Activated CD4-positive, alpha-beta T cell treated with anti-CD3 and anti-CD28 coated beads, Interleukin-2, amount 10 ng/mL, durations not matched to agents 24 days and 14 days (primary cell): ENCODE measurements around the gene KIF26B. TPM values are rescaled to one million over a fixed set of nuclear protein-coding genes. Genes with fewer than 3 reads are reported as not detected.
"Not testable (repeated sequence)": the region's sequence is repeated elsewhere in the genome, so short reads cannot be mapped to it uniquely, and the experiment has no call there.

Source experiments
- DNase-seq: peaks from one replicate; pipeline ENCODE4 v3.0.0; 2022
- H3K27ac Mint-ChIP-seq: one replicate; pipeline ENCODE4 v1.8.0; 2022; ENCODE audit warnings: mild to moderate bottlenecking, mixed read lengths
- H3K27me3 Mint-ChIP-seq: one replicate; pipeline ENCODE4 v1.8.0; 2022; ENCODE audit warnings: mixed read lengths
- H3K36me3 Mint-ChIP-seq: one replicate; pipeline ENCODE4 v1.8.0; 2022; ENCODE audit warnings: low read depth, mild to moderate bottlenecking, mixed read lengths
- H3K4me1 Mint-ChIP-seq: one replicate; pipeline ENCODE4 v1.8.0; 2021; ENCODE audit warnings: mixed read lengths
- H3K4me3 Mint-ChIP-seq: one replicate; pipeline ENCODE4 v1.8.0; 2022; ENCODE audit warnings: mild to moderate bottlenecking, moderate library complexity, mixed read lengths
- H3K9me3 Mint-ChIP-seq: one replicate; pipeline ENCODE4 v1.8.0; 2021; ENCODE audit warnings: mixed read lengths
- intact Hi-C: fragments of 100-400 bp; cut with micrococcal nuclease; formaldehyde crosslinking; loops from one replicate; pipeline ENCODE4 v1.15.1; 2023
- total RNA-seq: library from RNA; stranded (reverse); gene quantifications from 2 replicates; pipeline ENCODE4 v1.2.3, GENCODE V29; 2022

Gene KIF26B
- total RNA-seq, 1 donor from 2014 or later: 0.07 TPM

GRCh38 chr1:245656189-245656717, 501.5 kb downstream of the KIF26B start:
- no peaks in the 10 kb centered on the region for H3K4me1 Mint-ChIP-seq
- H3K27me3 Mint-ChIP-seq: no peaks in the 10 kb centered on the region
- no peaks in the 10 kb centered on the region for H3K36me3 Mint-ChIP-seq
- H3K9me3 Mint-ChIP-seq: no peaks in the 10 kb centered on the region
- no peak overlapping the region for H3K4me3 Mint-ChIP-seq
- no peak for DNase-seq
- intact Hi-C loops: no loop called here
- H3K27ac Mint-ChIP-seq: no peak overlapping the region

GRCh38 chr1:245657371-245657770, 502.6 kb downstream of the KIF26B start:
- no peaks in the 10 kb centered on the region for H3K36me3 Mint-ChIP-seq
- no peak overlapping the region for H3K27ac Mint-ChIP-seq
- H3K4me3 Mint-ChIP-seq: no peak overlapping the region
- H3K27me3 Mint-ChIP-seq: no peaks in the 10 kb centered on the region
- no peaks in the 10 kb centered on the region for H3K4me1 Mint-ChIP-seq
- DNase-seq: peak; percentile 37
- H3K9me3 Mint-ChIP-seq: no peaks in the 10 kb centered on the region
- intact Hi-C loops: no loop called here

GRCh38 chr1:245663373-245663772, 508.6 kb downstream of the KIF26B start:
- Mint-ChIP-seq H3K36me3 (no peaks in the 10 kb centered on the region), H3K9me3 (no peaks in the 10 kb centered on the region), H3K4me3 (no peak overlapping the region), H3K4me1 (no peaks in the 10 kb centered on the region), H3K27me3 (no peaks in the 10 kb centered on the region), H3K27ac (no peak overlapping the region)
- intact Hi-C loops: no loop called here
- no peak for DNase-seq

- intact Hi-C loops: no loop called here
- Mint-ChIP-seq H3K27me3 (no peaks in the 10 kb centered on the region), H3K9me3 (no peaks in the 10 kb centered on the region), H3K4me1 (no peaks in the 10 kb centered on the region), H3K36me3 (no peaks in the 10 kb centered on the region), H3K27ac (no peak overlapping the region), H3K4me3 (no peak overlapping the region)
- DNase-seq: no peak
These were observed 509.1 kb downstream of the KIF26B start for GRCh38 chr1:245663841-245664240.

- Mint-ChIP-seq H3K4me1 (no peaks in the 10 kb centered on the region), H3K27me3 (no peaks in the 10 kb centered on the region), H3K27ac (no peak overlapping the region), H3K36me3 (no peaks in the 10 kb centered on the region), H3K4me3 (no peak overlapping the region), H3K9me3 (no peaks in the 10 kb centered on the region)
- no peak for DNase-seq
- intact Hi-C loops: no loop called here
These were observed 511.6 kb downstream of the KIF26B start for GRCh38 chr1:245666412-245666811.

GRCh38 chr1:245671349-245671748, 516.6 kb downstream of the KIF26B start:
- Mint-ChIP-seq H3K36me3 (no peaks in the 10 kb centered on the region), H3K9me3 (no peaks in the 10 kb centered on the region), H3K27me3 (no peaks in the 10 kb centered on the region), H3K27ac (no peak overlapping the region), H3K4me1 (no peaks in the 10 kb centered on the region), H3K4me3 (no peak overlapping the region)
- DNase-seq: no peak
- intact Hi-C loops: no loop called here

- Mint-ChIP-seq H3K9me3 (no peaks in the 10 kb centered on the region), H3K27me3 (no peaks in the 10 kb centered on the region), H3K27ac (no peak overlapping the region), H3K4me3 (no peak overlapping the region), H3K4me1 (no peaks in the 10 kb centered on the region), H3K36me3 (no peaks in the 10 kb centered on the region)
- DNase-seq: no peak
- intact Hi-C loops: no loop called here
These were observed 517.4 kb downstream of the KIF26B start for GRCh38 chr1:245671966-245672767.

- H3K27ac Mint-ChIP-seq, H3K4me3 Mint-ChIP-seq, DNase-seq, H3K9me3 Mint-ChIP-seq, H3K4me1 Mint-ChIP-seq, H3K27me3 Mint-ChIP-seq, intact Hi-C loops, H3K36me3 Mint-ChIP-seq: not testable (repeated sequence)
These were observed 518.3 kb downstream of the KIF26B start for GRCh38 chr1:245672836-245673656.

- no peak overlapping the region for H3K4me3 Mint-ChIP-seq
These were observed 519.2 kb downstream of the KIF26B start for GRCh38 chr1:245673881-245674414.

GRCh38 chr1:245677461-245678240, 522.9 kb downstream of the KIF26B start:
- Mint-ChIP-seq H3K4me3 (no peak overlapping the region), H3K36me3 (no peaks in the 10 kb centered on the region), H3K9me3 (no peaks in the 10 kb centered on the region), H3K27ac (no peak overlapping the region), H3K4me1 (no peaks in the 10 kb centered on the region), H3K27me3 (no peaks in the 10 kb centered on the region)
- DNase-seq: no peak
- intact Hi-C loops: no loop called here

More at GRCh38 chr1:245673881-245674414, 519.2 kb downstream of the KIF26B start:
- Mint-ChIP-seq H3K36me3 (no peaks in the 10 kb centered on the region), H3K9me3 (no peaks in the 10 kb centered on the region), H3K4me1 (no peaks in the 10 kb centered on the region), H3K27ac (no peak overlapping the region), H3K27me3 (no peaks in the 10 kb centered on the region)
- intact Hi-C loops: no loop called here
- DNase-seq: no peak

- intact Hi-C loops: no loop called here
- no peaks in the 10 kb centered on the region for H3K27me3 Mint-ChIP-seq
- H3K4me1 Mint-ChIP-seq: no peaks in the 10 kb centered on the region
- H3K36me3 Mint-ChIP-seq: no peaks in the 10 kb centered on the region
- DNase-seq: no peak
- no peak overlapping the region for H3K27ac Mint-ChIP-seq
- no peak overlapping the region for H3K4me3 Mint-ChIP-seq
- no peaks in the 10 kb centered on the region for H3K9me3 Mint-ChIP-seq
These were observed 524.2 kb downstream of the KIF26B start for GRCh38 chr1:245678860-245679411.

GRCh38 chr1:245679821-245680780, 525.3 kb downstream of the KIF26B start:
- no peaks in the 10 kb centered on the region for H3K9me3 Mint-ChIP-seq
- no peaks in the 10 kb centered on the region for H3K36me3 Mint-ChIP-seq
- intact Hi-C loops: no loop called here
- no peaks in the 10 kb centered on the region for H3K4me1 Mint-ChIP-seq
- no peaks in the 10 kb centered on the region for H3K27me3 Mint-ChIP-seq
- no peak overlapping the region for H3K4me3 Mint-ChIP-seq
- DNase-seq: no peak
- H3K27ac Mint-ChIP-seq: no peak overlapping the region
